Stimulated activated CD8-positive, alpha-beta memory T cell treated with anti-CD3 and anti-CD28 coated beads, Interleukin-15, amount 100 ng/mL, for 48 hours (primary cell): Measurements from ENCODE around the gene NTM.

ENCODE experiments used
- DNase-seq, 2 donors: peaks; one replicate each; pipeline ENCODE4 v3.0.0-alpha.2; 2020; ENCODE audit warnings: low read depth in 2 of 2

NTM gene

DNA sequence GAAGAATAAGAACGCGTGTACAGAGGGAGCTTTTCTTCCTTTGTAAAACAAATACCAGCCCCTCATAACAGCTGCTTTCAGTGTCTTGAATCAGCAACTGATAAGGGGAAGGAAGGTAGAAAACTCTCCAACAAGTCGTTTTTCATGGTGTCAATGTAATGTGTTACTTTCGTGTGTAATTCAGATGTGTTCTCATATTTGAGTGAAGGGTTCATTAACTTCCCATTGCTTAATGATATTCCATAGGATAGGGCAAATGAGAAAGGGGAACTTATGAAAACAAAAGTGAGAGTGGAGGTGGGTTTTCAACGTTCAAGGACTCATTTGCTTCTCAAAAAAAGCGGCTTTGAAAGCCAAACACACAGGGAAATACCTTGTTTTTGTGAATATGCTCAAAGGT is 452.1 kb downstream of the NTM start:
- no peak for DNase-seq

DNA sequence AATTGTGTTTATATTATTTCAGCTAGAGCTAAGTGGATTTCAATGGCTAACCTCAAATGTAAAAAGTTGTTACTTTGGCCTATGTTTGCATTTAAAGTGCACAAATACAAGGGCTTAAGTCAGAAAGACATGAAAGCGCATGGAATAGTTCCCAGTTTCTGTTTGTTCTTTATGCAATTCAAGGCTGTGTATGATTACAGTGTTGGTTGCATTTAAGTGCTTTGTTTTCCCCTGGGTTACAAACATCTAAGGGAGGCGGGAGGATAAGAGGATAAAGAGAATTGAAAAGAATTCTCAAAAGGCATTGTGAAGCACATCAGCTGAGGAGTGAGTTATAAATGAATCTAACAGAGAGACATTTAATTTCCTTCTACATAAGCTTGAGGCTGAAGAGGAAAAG is 453.4 kb downstream of the NTM start:
- DNase-seq = no peak

DNA sequence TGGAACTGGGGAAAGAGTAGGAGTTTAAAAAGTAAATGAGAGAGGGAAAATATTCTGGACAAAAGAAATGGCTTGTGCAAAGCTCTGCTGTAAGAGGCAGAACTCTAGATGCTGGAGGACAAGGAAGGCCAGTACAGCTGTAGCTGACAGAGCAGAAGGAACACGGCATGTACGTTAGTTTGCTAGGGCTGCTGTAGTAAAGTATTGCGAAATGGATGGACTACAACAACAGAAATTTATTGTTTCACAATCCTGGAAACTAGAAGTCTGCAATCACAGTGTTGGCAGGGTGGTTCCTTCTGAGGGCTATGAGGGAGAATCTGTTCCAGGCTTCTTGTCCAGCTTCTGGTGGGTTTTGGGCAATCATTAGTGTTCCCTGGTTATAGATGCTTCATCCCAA is 454.4 kb downstream of the NTM start:
- no peak for DNase-seq

DNA sequence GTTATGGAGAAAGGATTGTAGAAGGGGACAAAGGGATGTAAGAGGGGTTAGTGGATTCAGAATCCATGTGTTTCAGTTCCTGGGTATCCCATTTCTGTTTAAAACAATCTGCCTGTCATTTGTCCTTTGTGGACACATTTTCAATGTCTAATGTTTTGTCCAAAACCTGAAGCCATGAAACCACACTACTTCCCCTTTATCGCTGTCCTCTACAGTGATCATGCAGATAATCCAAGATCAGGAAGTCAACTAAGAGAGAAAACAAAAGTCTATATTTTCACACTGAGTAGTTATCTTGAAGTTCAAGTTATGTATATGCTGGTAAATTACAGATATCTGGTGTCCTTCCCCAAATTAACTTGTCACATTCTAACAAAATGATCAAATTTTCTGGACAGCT is 457.0 kb downstream of the NTM start:
- DNase-seq = no peak

DNA sequence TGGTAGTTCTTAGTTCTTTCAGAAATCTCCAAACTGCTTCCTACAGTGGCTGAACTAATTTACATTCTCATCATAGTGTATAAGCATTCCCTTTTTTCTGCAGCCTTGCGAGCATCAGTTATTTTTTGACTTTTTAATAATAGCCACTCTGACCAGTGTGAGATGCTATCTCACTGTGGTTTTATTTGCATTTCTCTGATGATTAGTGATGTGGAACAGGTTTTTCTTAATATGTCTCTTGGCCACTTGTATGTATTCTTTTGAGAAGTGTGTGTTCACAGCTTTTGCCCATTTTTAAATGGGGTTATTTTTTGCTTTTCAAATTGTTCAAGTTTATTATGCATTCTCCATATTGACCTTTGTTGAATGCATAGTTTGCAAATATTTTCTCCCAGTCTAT is 459.3 kb downstream of the NTM start:
- DNase-seq = no peak

DNA sequence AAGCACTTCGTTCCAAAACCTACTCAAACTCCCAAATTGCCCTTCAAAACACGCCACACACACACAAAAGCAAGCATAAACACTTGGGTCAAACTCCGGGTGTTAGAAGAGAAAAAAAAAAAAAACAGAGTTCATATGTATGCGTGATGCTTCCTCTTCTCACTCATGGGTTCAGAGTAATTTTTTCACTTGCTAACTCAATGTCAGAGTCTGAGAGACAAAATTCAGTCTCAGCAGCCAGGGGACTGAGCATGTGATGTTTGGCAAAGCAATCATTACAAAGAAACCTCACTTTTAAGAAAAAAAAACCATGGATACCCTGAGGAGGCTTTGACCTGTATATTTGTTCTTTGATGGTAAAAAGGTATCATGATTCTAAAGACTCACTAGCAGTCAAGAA is 461.7 kb downstream of the NTM start:
- no peak for DNase-seq

DNA sequence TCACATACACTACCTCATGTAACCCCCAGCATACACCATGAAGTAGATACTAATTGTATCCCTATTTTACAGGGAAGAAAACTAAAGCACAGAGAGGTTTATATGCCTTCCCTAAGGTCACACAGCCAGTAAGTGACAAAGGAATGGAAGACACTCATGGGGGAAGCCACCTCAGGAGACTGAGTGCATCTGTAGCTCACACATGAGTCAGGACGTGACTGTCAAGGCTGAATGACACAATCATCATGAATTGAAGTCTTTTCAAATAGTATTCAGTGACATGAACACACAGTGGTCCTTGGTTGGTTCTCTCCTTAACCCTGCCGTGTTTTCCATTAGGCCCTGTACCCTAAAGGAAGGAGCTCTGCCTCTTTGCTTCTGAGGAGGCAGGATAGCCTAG is 463.0 kb downstream of the NTM start:
- no peak for DNase-seq

DNA sequence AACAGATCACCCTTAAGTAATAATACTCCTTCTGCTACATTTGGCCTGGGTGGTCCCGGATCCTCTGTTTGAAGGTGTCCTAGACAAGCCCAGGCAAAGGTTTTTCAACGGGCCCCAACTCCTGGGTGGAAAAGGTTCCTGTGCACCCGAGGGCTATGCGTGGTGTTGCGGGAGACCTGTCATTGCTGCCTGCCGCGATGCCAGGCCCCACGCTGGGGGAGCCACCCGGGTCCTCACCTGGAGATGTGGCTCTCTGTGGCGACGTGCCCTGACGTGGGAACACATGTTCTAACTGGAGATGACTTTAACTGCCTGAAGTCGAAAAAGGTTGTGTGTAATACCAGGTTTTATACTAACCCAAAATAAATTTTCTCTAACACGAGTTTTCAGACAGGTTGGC is 467.1 kb downstream of the NTM start:
- no peak for DNase-seq

DNA sequence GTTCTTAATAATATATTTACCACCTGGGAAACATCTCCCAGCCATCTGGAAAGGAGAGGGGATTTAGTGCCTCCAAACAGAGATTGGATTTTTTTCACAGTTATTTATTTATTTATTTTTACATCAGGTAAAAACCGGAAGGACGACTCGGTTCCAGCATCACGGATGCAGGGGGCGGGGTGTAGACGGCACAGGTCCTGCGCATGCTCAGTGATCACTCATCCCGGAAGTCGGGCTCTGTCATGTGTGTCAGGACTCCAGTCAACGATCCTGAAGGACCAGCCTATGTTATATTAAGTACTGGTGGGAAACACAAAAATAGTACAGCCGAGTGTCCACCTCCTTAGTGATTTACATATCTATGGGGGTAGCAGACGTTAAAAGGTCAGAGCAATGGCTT is 467.6 kb downstream of the NTM start:
- DNase-seq = no peak

DNA sequence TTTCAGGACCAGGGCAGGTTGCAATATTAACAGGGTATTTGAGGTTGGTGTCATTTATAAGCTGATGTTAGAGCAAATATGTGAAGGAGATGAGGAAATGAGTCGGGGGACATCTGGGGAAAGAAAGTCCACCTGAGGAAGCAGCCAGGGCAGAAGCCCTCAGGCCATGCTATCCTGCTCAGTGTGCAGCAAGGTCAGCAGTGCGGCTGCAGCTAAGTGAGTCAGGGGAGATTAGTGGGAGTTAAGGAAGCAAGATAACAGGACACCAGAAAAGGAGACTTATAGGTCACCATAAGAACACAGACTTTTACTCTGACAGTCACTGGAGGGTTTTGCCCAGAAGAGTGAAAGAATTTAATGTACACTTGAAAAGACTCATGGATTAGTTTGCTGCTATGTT is 468.9 kb downstream of the NTM start:
- no peak for DNase-seq

DNA sequence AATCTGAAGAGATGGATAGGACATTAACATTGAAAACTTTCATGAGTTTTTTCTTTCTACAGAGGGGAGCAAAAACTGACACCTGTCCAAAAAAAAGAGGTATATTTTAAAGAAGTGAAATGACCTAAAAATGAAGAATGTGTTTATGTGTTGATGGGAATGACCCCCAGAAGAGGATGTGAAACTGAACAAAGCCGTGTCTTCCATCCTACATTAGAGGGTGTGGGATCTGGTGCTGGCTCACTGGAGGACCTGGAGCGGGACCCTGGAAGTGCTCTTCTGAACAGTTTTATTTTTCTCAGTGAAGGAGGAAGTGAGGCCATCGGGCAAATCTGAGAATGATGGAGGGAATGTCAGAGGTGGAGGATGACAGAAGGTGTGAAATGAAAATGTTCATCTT is 470.1 kb downstream of the NTM start:
- no peak for DNase-seq

DNA sequence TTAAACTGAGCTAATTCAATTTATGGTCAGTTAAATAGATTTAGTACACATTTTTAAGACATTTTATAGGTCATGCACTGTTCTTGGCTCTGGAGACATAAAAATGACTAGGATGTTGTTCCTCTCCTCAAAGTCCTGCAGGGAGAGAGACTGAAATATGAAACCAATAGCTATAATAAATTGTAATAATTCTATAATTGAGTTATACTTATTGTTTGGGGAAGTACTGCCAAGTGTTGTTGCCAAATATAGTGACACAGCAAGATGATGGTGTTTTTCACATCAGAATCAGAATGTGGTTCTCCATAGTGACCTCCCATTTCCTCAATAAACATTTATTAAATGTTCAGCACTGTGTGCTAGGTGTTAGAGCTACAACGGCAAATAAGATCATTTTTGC is 470.6 kb downstream of the NTM start:
- no peak for DNase-seq

DNA sequence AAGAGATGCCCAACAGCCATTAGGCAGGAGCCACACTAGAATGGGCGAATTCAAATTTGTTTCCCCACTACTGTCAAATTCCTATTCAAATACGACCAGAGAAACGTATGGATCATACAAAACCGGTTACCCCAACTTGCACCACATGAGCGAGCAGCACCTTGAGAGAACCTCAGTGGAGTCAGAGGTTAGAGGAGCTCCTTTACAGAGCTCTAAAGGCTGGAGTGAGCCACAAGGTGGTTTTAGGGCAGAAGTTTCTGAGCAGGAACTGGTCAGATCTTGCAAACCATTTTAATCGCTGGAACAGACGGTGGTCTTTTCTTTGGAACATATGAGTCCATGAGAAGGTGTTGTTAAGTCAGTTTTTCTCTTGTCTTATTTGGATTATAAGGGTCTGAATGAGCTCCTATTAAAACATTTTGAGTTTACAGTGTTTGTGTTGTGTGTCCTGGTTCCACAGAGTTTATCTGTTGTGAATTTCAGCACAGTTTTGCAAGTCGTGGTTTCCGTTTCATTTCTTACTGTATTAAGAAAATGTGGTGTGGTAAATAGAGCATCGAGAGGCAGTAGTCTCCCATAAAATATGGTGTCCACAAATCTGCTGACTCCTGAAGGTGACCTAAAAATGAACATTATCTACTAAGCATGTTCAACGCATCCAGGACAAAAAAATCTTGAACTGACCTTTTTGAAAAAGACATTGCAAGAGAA is 471.7 kb downstream of the NTM start:
- DNase-seq = no peak

DNA sequence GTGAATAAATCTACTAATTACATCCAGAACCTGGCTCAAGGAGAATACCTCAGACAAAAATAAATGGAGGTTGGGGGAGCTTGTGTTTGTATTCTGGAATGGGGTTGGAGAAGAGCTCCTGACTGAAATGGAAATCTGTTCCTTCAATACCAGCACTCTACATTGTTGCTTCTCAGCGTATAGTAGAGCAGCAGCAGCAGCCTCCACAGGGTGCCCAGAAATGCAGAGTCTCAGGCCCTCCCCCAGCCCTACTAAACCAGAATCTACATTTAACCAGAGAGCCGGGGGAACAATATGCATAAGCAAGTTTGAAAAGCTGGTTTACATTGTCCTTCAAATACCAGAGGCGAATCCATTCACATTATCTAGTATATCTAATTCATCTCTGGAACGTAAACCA is 474.8 kb downstream of the NTM start:
- DNase-seq = no peak

DNA sequence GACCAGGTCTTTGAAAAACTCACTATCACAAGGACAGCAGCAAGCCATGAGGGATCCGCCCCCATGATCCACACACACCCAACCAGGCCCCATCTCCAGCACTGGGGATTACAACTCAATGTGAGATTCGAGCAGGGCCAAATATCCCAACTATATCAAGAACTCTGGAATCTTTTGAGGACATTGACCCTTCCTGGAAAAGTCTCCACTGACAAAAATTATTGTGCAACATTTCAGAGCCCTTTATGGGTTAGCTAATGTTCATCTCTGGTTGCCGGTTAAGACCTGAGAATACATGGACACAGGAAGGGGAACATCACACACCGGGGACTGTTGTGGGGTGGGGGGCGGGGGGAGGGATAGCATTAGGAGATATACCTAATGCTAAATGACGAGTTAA is 479.1 kb downstream of the NTM start:
- no peak for DNase-seq

DNA sequence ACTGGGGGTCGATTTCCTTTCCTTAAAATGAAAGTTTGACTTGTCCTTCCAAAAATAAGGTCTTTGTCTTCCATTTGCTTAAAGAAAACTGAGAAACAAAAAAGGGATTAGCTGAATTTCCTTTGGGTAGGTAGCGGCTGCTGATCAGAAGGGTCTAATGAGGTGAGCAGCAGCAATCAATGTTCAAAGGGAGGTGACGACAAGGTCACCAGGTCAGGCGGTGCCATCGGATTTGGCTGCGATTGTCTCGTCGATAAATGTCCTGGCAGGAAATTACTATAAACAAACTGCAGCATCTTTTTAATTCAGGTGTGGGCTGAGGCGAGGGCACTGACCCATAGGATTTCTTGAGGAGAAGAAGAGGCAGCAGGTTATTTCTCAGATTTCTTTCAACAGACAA is 480.1 kb downstream of the NTM start:
- no peak for DNase-seq

DNA sequence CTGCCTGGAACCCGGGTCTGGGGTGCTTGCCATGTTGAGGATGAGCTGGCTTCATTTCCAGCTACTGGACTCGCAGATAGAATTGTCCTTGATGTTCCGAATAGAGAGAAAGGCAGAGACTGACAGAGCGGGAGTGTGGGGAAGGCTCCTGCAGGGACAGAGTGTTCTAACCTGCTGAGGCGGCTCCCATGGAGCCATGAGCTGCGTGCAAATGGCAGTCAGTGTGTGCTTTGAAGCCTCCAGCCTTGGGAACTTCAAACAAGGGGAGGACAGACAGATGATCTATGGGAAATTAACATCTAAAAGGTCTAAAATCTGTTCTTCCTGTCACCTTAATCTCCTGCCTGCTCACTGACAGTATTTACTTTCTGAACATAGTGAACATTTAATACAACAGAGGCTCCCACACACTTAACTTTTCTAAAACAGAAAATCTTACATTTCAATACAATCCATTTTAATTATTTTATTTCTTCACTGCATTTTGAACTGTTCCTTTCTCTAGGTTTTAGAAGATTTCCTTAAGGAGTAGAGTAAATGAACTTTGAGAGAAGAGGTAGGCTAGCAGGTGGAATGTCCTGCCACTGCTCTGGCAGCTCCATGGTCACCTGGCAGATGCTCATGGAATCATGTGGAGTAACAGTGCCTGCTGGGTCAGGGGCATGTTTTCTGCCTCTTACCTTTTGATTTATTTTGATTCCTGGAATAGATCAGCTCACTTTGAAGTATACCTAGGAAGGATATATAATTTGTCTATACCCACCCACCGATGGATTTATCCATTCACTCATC is 481.7 kb downstream of the NTM start:
- DNase-seq = no peak

DNA sequence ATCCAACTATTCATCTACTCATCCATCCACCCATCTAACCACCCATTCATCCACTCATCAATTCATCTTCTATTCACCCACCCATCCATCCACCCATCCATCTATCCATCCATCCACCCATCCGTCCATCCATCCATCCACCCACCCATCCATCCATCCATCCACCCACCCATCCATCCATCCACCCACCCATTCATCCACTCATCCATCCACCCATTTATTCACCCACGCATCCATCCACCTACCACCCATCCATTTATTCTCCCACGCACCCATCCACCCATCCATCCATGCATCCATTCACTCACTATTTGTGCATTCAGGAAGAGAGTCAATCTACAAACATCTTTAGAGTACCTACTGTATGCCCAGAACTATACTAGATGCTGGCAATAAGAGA is 482.3 kb downstream of the NTM start:
- DNase-seq = no peak

DNA sequence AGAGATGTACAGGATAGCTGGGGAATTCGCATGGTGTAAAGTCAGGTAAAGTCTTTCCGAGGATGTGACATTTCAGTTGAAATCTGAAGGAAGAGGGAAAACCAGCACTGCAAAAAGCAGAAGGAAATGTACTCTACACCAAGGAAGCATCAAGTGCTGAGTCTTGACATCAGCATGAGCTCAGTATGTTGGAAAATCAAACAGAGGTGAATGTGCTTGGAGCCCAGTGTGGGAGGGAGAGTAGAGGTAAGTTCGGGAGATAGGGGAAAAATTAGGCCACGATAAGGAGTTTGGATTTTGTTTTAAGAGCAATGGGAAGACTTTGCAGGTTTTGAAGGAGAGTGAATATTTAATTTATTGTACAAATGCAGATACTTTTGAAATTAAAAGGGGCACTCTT is 484.0 kb downstream of the NTM start:
- DNase-seq = no peak

DNA sequence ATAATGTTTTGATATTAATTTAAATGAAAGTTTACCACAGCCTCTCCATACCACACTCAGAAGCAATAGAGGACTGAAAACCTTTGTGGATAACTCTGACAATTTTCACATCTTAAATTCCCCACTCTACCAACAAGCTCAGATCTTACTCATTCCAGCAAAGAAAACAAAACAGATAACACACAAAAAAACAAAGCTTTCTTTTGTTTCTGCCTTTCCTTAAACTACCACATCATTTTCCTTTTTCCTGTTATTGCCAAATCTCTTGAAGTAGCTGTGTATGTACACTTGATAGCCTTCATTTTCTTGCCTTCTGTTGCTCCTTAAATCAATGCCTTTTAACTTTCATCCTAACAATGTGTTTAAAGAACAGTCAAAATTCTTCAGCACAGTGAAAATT is 484.9 kb downstream of the NTM start:
- no peak for DNase-seq

DNA sequence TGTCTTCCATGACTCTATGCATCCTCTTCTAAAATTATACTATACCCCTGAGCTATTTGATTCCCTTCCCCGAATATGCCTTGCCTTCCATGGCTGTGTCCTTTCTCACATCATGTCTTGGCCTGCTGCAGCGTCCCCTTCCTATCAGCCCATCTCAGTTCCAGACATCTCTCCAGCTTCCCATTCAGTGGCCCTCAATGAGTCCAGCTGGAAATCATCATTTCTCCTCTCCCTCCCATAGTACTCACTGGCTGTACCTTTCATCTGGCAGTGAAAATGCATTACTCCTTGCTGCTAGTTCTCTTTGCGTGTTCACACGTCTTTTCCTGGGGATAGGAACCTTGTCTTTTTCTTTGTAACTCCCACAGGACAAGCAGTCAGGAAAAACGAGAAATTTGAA is 486.8 kb downstream of the NTM start:
- no peak for DNase-seq

DNA sequence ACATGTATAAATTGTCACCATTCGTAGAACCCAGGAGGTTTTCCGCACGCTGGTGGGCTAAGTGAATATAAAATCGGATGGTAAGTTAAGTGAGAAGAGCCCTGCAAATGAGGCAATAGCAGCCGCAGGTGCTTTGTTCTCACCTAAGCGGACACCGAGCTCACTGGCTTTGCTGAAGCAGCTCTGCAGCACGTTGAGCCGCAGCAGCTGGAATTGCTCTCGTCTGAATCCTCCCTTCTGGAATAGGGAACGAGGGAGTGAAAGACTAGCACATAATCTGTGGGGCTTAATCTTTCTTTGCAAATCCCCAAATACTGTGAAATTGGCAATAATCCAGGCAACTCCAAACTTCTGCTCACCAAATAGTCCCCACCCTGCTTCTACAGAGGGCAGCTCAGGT is 488.1 kb downstream of the NTM start:
- no peak for DNase-seq

DNA sequence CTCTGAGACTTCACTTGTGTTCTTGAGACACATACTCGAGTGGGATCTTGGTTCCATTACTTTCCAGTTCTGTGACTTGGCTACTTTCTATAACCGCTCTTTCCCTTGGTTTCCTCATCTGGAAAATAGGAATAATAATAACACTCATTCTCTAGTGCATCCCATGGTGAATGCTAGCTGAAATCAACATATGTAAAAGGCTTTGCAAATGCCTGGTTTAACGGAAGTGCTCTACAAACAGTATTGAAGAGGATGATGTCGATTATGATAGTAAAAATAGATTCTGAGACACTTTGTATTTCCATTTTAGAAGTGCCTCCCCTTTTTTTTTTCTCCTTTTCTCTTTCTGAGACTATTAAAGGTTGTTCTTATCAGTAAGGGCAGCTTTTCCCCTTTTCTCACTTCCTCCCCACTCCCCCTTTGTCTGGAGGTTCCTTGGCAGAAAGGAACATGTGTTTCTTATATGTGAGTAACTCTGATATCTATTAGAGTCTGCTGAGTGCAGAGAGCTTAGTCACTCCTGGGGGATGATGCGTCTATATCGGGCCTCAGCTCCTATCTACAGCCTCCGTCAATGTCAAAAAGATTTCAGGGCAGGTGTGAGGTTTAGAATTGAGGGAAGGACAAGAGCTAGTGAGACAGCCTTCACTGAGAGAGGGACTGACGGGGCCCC is 489.3 kb downstream of the NTM start:
- no peak for DNase-seq
